GM18867 (cell line): ENCODE data around the gene DLK1.

Source experiments
- ATAC-seq: cut with Tn5 transposase; IDR thresholded peaks from one replicate; pipeline ENCODE4 v1.9.1; 2021; ENCODE audit warnings: mild to moderate bottlenecking, moderate library complexity; ENCODE audit not compliant: unreplicated experiment

Gene DLK1

GRCh38 chr14:100726550-100727085 is at the start of gene DLK1:
Gene DLK1 (plus strand): TSS chr14:100726892. CDS start chr14:100727069, 177 bp downstream.
- ATAC-seq: no peak

- ATAC-seq: no peak
These were observed 49.5 kb upstream of the DLK1 start for GRCh38 chr14:100677152-100677551.

- ATAC-seq: no peak
These were observed 48.9 kb upstream of the DLK1 start for GRCh38 chr14:100677554-100678468.

- no peak for ATAC-seq
These were observed 48.2 kb upstream of the DLK1 start for GRCh38 chr14:100678469-100678828.

- no peak for ATAC-seq
These were observed 47.5 kb upstream of the DLK1 start for GRCh38 chr14:100679153-100679552.

GRCh38 chr14:100679707-100680438 is 46.8 kb upstream of the DLK1 start:
- no peak for ATAC-seq

GRCh38 chr14:100680439-100681051 is 46.1 kb upstream of the DLK1 start:
- ATAC-seq: no peak

GRCh38 chr14:100681111-100681510 is 45.6 kb upstream of the DLK1 start:
- no peak for ATAC-seq

- ATAC-seq: no peak
These were observed 43.9 kb upstream of the DLK1 start for GRCh38 chr14:100682749-100683148.

- no peak for ATAC-seq
These were observed 43.1 kb upstream of the DLK1 start for GRCh38 chr14:100683578-100683977.

- no peak for ATAC-seq
These were observed 42.5 kb upstream of the DLK1 start for GRCh38 chr14:100684154-100684553.

GRCh38 chr14:100684961-100685360 is 41.7 kb upstream of the DLK1 start:
- ATAC-seq: no peak

GRCh38 chr14:100686858-100687257 is 39.8 kb upstream of the DLK1 start:
- no peak for ATAC-seq

- ATAC-seq: no peak
These were observed 39.3 kb upstream of the DLK1 start for GRCh38 chr14:100687386-100687785.

- ATAC-seq: no peak
These were observed 38.6 kb upstream of the DLK1 start for GRCh38 chr14:100688051-100688450.

- ATAC-seq: no peak
These were observed 37.9 kb upstream of the DLK1 start for GRCh38 chr14:100688598-100689461.

GRCh38 chr14:100690672-100691071 is 36.0 kb upstream of the DLK1 start:
- ATAC-seq: no peak

GRCh38 chr14:100691395-100692056 is 35.2 kb upstream of the DLK1 start:
- no peak for ATAC-seq

- no peak for ATAC-seq
These were observed 34.4 kb upstream of the DLK1 start for GRCh38 chr14:100692256-100692655.
